Umbilical cord (tissue), 2 donors: ENCODE data around the gene LIF. TPM values are rescaled to one million over a fixed set of nuclear protein-coding genes. Genes with fewer than 3 reads are reported as not detected.

Source experiments
- DNase-seq: peaks from one replicate; pipeline ENCODE4 v3.0.0-alpha.2; 2015; ENCODE audit warnings: low spot score
- total RNA-seq: library from RNA; depleted of rRNA; stranded (reverse); fragments of >200 nt; gene quantifications from one replicate; pipeline ENCODE4 v1.2.3, GENCODE V29; 2014; ENCODE audit warnings: low replicate concordance; ENCODE audit not compliant: insufficient read depth

LIF gene
- total RNA-seq, 1 donor from 2014 or later, result 1.7 TPM

GRCh38 chr22:30265131-30265720 lies 18.7 kb upstream of the LIF start:
- no peak for DNase-seq

- DNase-seq, result no peak
Measured at GRCh38 chr22:30263883-30264282, 17.3 kb upstream of the LIF start.

- peak; percentile 76 for DNase-seq
Measured at GRCh38 chr22:30262917-30263741, 16.6 kb upstream of the LIF start.

GRCh38 chr22:30262112-30262511 lies 15.6 kb upstream of the LIF start:
- DNase-seq, result peak; percentile 46

GRCh38 chr22:30261134-30261533 lies 14.6 kb upstream of the LIF start:
- DNase-seq, result no peak

- no peak for DNase-seq
Measured at GRCh38 chr22:30260682-30261081, 14.1 kb upstream of the LIF start.

GRCh38 chr22:30260276-30260675 lies 13.7 kb upstream of the LIF start:
- no peak for DNase-seq

- DNase-seq, result peak; percentile 67
Measured at GRCh38 chr22:30254314-30254713, 7.8 kb upstream of the LIF start.

- DNase-seq, result peak; percentile 71
Measured at GRCh38 chr22:30253205-30253852, 6.8 kb upstream of the LIF start.

GRCh38 chr22:30252411-30253204 lies 6.0 kb upstream of the LIF start:
- no peak for DNase-seq

- no peak for DNase-seq
Measured at GRCh38 chr22:30251711-30252110, 5.2 kb upstream of the LIF start.

GRCh38 chr22:30250661-30251267 lies 4.2 kb upstream of the LIF start:
- no peak for DNase-seq

- no peak for DNase-seq
Measured at GRCh38 chr22:30250039-30250565, 3.5 kb upstream of the LIF start.

GRCh38 chr22:30249049-30250038 lies 2.8 kb upstream of the LIF start:
- peak; percentile 70 for DNase-seq

GRCh38 chr22:30248484-30248883 lies 1.9 kb upstream of the LIF start:
- no peak for DNase-seq

- DNase-seq, result no peak
Measured at GRCh38 chr22:30247974-30248373, 1.4 kb upstream of the LIF start.

GRCh38 chr22:30247561-30247960 lies 1.0 kb upstream of the LIF start:
- DNase-seq, result no peak

- no peak for DNase-seq
Measured at GRCh38 chr22:30246814-30247376, 336 bp upstream of the LIF start.

- DNase-seq, result no peak
Measured at GRCh38 chr22:30245181-30245984, 1.2 kb downstream of the LIF start.
